ENCODE data around the gene CCDC88C.

CCDC88C gene

GRCh38 chr14:91241863-91242262 is 175.8 kb downstream of the CCDC88C start:
- in situ Hi-C loops (cut with MboI; ENCODE audit: low sequenced_read_pairs, unreplicated experiment): no loop called here
- DNase-seq (ENCODE audit: low spot score): no peak

GRCh38 chr14:91238661-91239060 is 179.0 kb downstream of the CCDC88C start:
- no peak for TF ChIP-seq CTCF (IDR thresholded peaks at IDR 0.05; ENCODE audit: borderline replicate concordance, control extremely low read depth, extremely low read depth, insufficient read depth, missing control alignments)
- in situ Hi-C loops (cut with MboI; ENCODE audit: low sequenced_read_pairs, unreplicated experiment): no loop called here
- DNase-seq (ENCODE audit: low spot score): no peak

More at GRCh38 chr14:91241863-91242262, 175.8 kb downstream of the CCDC88C start:
- TF ChIP-seq CTCF (IDR thresholded peaks at IDR 0.05; ENCODE audit: borderline replicate concordance, control extremely low read depth, extremely low read depth, insufficient read depth, missing control alignments): no peak

- no peak for TF ChIP-seq CTCF (IDR thresholded peaks at IDR 0.05; ENCODE audit: borderline replicate concordance, control extremely low read depth, extremely low read depth, insufficient read depth, missing control alignments)
- in situ Hi-C loops (cut with MboI; ENCODE audit: low sequenced_read_pairs, unreplicated experiment): no loop called here
- no peak for DNase-seq (ENCODE audit: low spot score)
These were observed 179.5 kb downstream of the CCDC88C start for GRCh38 chr14:91238085-91238484.

DNA sequence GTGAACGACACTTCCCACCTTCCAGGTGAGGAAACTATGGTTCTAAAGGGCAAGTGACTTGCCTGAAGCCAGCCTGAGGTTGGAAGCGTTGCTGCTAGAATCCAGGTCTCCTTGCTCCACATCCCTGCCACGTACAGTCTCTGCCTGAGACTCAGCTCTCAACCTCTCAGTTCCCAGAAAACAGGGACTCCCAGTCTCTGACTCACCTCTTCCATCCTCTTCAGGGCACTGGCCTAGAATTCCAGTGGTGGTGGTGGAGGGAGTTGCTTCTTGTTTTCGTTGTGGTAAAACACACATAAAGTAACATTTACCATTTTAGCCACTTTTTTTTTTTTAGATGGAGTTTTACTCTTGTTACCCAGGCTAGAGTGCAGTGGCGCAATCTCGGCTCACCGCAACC is 180.4 kb downstream of the CCDC88C start:
- in situ Hi-C loops (cut with MboI; ENCODE audit: low sequenced_read_pairs, unreplicated experiment): no loop called here
- no peak for DNase-seq (ENCODE audit: low spot score)
- TF ChIP-seq CTCF (IDR thresholded peaks at IDR 0.05; ENCODE audit: borderline replicate concordance, control extremely low read depth, extremely low read depth, insufficient read depth, missing control alignments): no peak

- in situ Hi-C loops (cut with MboI; ENCODE audit: low sequenced_read_pairs, unreplicated experiment): no loop called here
- TF ChIP-seq CTCF (IDR thresholded peaks at IDR 0.05; ENCODE audit: borderline replicate concordance, control extremely low read depth, extremely low read depth, insufficient read depth, missing control alignments): no peak
- no peak for DNase-seq (ENCODE audit: low spot score)
These were observed 181.8 kb downstream of the CCDC88C start for GRCh38 chr14:91235841-91236240.

- no peak for TF ChIP-seq CTCF (IDR thresholded peaks at IDR 0.05; ENCODE audit: borderline replicate concordance, control extremely low read depth, extremely low read depth, insufficient read depth, missing control alignments)
- in situ Hi-C loops (cut with MboI; ENCODE audit: low sequenced_read_pairs, unreplicated experiment): no loop called here
- no peak for DNase-seq (ENCODE audit: low spot score)
These were observed 182.9 kb downstream of the CCDC88C start for GRCh38 chr14:91234791-91235114.

Measured in GM13976 (cell line).